Coronary artery (tissue), 2 donors: ENCODE results near the gene CHD9NB.

Experiments used
- DNase-seq: peaks from one replicate; pipeline ENCODE4 v3.0.0-alpha.2; 2017; ENCODE audit warnings: low spot score
- H3K27ac ChIP-seq, 2 donors: fragments of 200-600 bp; sonication (generic); one replicate each; pipeline ENCODE4 v1.5.1; 2016 to 2019
- H3K4me3 ChIP-seq: fragments of 200-600 bp; sonication (generic); 2 replicates; pipeline ENCODE4 v1.5.1; 2016; ENCODE audit warnings: mild to moderate bottlenecking, moderate library complexity
- CTCF ChIP-seq: fragments of 200-600 bp; sonication (generic); IDR thresholded peaks from one replicate; pipeline ENCODE4 v1.5.1; 2019; ENCODE audit warnings: antibody characterized with exemption

The CHD9NB gene

GRCh38 chr16:52993179-52993578, 59.5 kb downstream of the CHD9NB start:
- DNase-seq = no peak

GRCh38 chr16:52991572-52991971, 61.1 kb downstream of the CHD9NB start:
- H3K4me3 ChIP-seq = no peak overlapping the region
- TF ChIP-seq CTCF = no peak
- H3K27ac ChIP-seq = no peak overlapping the region
- no peak for DNase-seq

More at GRCh38 chr16:52993179-52993578, 59.5 kb downstream of the CHD9NB start:
- Histone ChIP-seq H3K27ac (no peak overlapping the region), H3K4me3 (no peak overlapping the region)
- no peak for TF ChIP-seq CTCF
